GM12878 (cell line): ENCODE data around the gene MTMR6. TPM values are rescaled to one million over a fixed set of nuclear protein-coding genes. Genes with fewer than 3 reads are reported as not detected.
A peak's percentile ranks its signal among the peaks of the same experiment; 100 is the strongest.

Experiments
- ATAC-seq: fragments of 200-7000 bp; cut with Tn5 transposase; 3 replicates; pipeline ENCODE4 v1.9.1; 2020; ENCODE audit warnings: mild to moderate bottlenecking, moderate library complexity
- BruUV-seq: library from RNA; stranded (reverse); fragments of 400-500 nt; replicated peaks from 2 replicates; lab custom pipeline; 2021; lab: Mats Ljungman, UMichigan
- CTCF ChIA-PET: fragments of 300-600 bp; sonication (Branson Sonifier 250); formaldehyde crosslinking; extraction: SDS; loops from one replicate; lab custom pipeline; 2021; ENCODE audit warnings: inconsistent platforms; lab: Yijun Ruan, JAX
- POLR2A ChIA-PET: fragments of 350-600 bp; formaldehyde crosslinking; extraction: SDS; loops from one replicate; lab custom pipeline; 2021; ENCODE audit warnings: inconsistent platforms; lab: Charles Lee
- RAD21 ChIA-PET: fragments of 300-600 bp; sonication (Branson Sonifier 250); formaldehyde crosslinking; loops from one replicate; lab custom pipeline; 2023; ENCODE audit warnings: antibody characterized with exemption; ENCODE audit not compliant: unreplicated experiment; lab: Charles Lee
- SMC1A ChIA-PET: fragments of 300-600 bp; sonication (Branson Sonifier 250); formaldehyde crosslinking; loops from one replicate; lab custom pipeline; 2023; ENCODE audit not compliant: unreplicated experiment, uncharacterized antibody; lab: Charles Lee
- DNase-seq: peaks from one replicate; pipeline ENCODE4 v3.0.0-alpha.2; 2011; ENCODE audit warnings: low read depth, low spot score
- FAIRE-seq: peaks from 3 replicates; lab custom pipeline; 2011; peaks lifted over from hg19 to GRCh38; lab: Jason Lieb, UNC
- H2AFZ ChIP-seq: 2 replicates; pipeline ENCODE4 v1.6.0; 2011; ENCODE audit warnings: low read depth, low read length, control low read depth; ENCODE audit not compliant: control insufficient read depth
- H3K27ac ChIP-seq: 2 replicates; pipeline ENCODE4 v1.5.1; 2011; ENCODE audit warnings: control low read depth; ENCODE audit not compliant: control insufficient read depth, insufficient read depth
- H3K27me3 ChIP-seq, 2 experiments: replicated peaks in 1 of 2; 2 replicates each; pipeline versions ENCODE4 v1.6.0 to v1.6.1; 2011; ENCODE audit warnings: low read length in 1 of 2; ENCODE audit not compliant: control insufficient read depth in 2 of 2, insufficient read depth in 2 of 2
- H3K36me3 ChIP-seq, 2 experiments: 2 replicates each; pipeline ENCODE4 v1.5.1; 2011; ENCODE audit warnings: low read length in 1 of 2; ENCODE audit not compliant: control insufficient read depth in 2 of 2, insufficient read depth in 2 of 2
- H3K4me1 ChIP-seq: 2 replicates; pipeline ENCODE4 v1.6.1; 2011; ENCODE audit warnings: mild to moderate bottlenecking, low read length, moderate library complexity, mixed read lengths; ENCODE audit not compliant: control insufficient read depth, insufficient read depth
- H3K4me2 ChIP-seq: 2 replicates; pipeline ENCODE4 v1.6.0; 2011; ENCODE audit warnings: control low read depth; ENCODE audit not compliant: control insufficient read depth, insufficient read depth
- H3K4me3 ChIP-seq: fragments of 200-600 bp; sonication (generic); 2 replicates; pipeline ENCODE4 v1.5.1; 2016
- H3K79me2 ChIP-seq: 2 replicates; pipeline ENCODE4 v1.6.0; 2011; ENCODE audit warnings: low read length; ENCODE audit not compliant: control insufficient read depth, insufficient read depth
- H3K9ac ChIP-seq: 2 replicates; pipeline ENCODE4 v1.8.0; 2011; ENCODE audit warnings: low read length, control low read depth, mixed read lengths; ENCODE audit not compliant: control insufficient read depth, insufficient read depth
- H3K9me3 ChIP-seq: replicated peaks from 3 replicates; pipeline ENCODE4 v1.5.1; 2011; ENCODE audit warnings: mild to moderate bottlenecking, low read length; ENCODE audit not compliant: control insufficient read depth, insufficient read depth
- H4K20me1 ChIP-seq: 2 replicates; pipeline ENCODE4 v1.6.0; 2011; ENCODE audit not compliant: control insufficient read depth, insufficient read depth
- CHD2 ChIP-seq: IDR thresholded peaks from 2 replicates; pipeline ENCODE4 v1.6.1; 2011; ENCODE audit warnings: low read depth, low read length, improper control_type of control experiment, borderline replicate concordance
- E2F8 ChIP-seq: fragments of 450-650 bp; IDR thresholded peaks from 2 replicates; pipeline ENCODE4 v1.6.1; 2018; ENCODE audit warnings: mild to moderate bottlenecking, low read depth, moderate library complexity; ENCODE audit not compliant: partially characterized antibody
- KDM1A ChIP-seq: fragments of 200-600 bp; sonication (generic); IDR thresholded peaks from 2 replicates; pipeline ENCODE4 v1.6.1; 2016; ENCODE audit warnings: borderline replicate concordance
- NFIC ChIP-seq: IDR thresholded peaks from 2 replicates; pipeline ENCODE4 v1.6.1; 2012; ENCODE audit warnings: low read depth, mild to moderate bottlenecking, inconsistent platforms, low read length, moderate library complexity
- RAD51 ChIP-seq: fragments of 450-650 bp; IDR thresholded peaks from 2 replicates; pipeline ENCODE4 v1.6.1; 2016; ENCODE audit warnings: moderate library complexity, mild to moderate bottlenecking, inconsistent platforms
- RELA ChIP-seq: fragments of 450-650 bp; IDR thresholded peaks from 2 replicates; pipeline ENCODE4 v1.8.0; 2014; ENCODE audit warnings: borderline replicate concordance; ENCODE audit not compliant: partially characterized antibody
- RELB ChIP-seq: fragments of 450-650 bp; IDR thresholded peaks from 2 replicates; pipeline ENCODE4 v1.6.1; 2017; ENCODE audit warnings: low read depth, mild to moderate bottlenecking, moderate library complexity
- RFX5 ChIP-seq: IDR thresholded peaks from 2 replicates; pipeline ENCODE4 v1.6.1; 2011; ENCODE audit warnings: low read depth, low read length, improper control_type of control experiment
- RUNX3 ChIP-seq: IDR thresholded peaks from 2 replicates; pipeline ENCODE4 v1.6.1; 2012; ENCODE audit warnings: low read length, inconsistent platforms
- SMARCA5 ChIP-seq: fragments of 450-650 bp; IDR thresholded peaks from 2 replicates; pipeline ENCODE4 v1.6.1; 2017; ENCODE audit warnings: mild to moderate bottlenecking
- WGBS: methylation state at CpG from one replicate; pipeline ENCODE4 v1.1.6; 2016; ENCODE audit warnings: low lambda C conversion rate; ENCODE audit not compliant: insufficient replicate concordance, insufficient coverage; ENCODE audit errors: missing lambda C conversion rate; 5-methylcytosine and 5-hydroxymethylcytosine counted together
- in situ Hi-C: fragments of 300-500 bp; cut with MboI; formaldehyde crosslinking; loops from 9 replicates; pipeline ENCODE4 v1.14.3; 2018; ENCODE audit warnings: mixed read lengths
- intact Hi-C: fragments of 100-400 bp; cut with micrococcal nuclease; formaldehyde crosslinking; loops from one replicate; pipeline ENCODE4 v1.14.2; 2022; ENCODE audit not compliant: unreplicated experiment
- polyA plus RNA-seq, 11 experiments: library from polyadenylated mRNA; depleted of rRNA in 4 of 11; unstranded in 6 of 11; stranded (reverse) in 5 of 11; fragments of >200 nt; fragmentation: Nextera tagmentation in 4 of 11; fragmentation: Illumina TruSeq in 1 of 11; extraction: Ambion mirVana in 4 of 11; extraction: Trizol in 1 of 11; gene quantifications; 1 replicate in 1 of 11; 2 replicates in 10 of 11; pipeline versions ENCODE4 v1.2.1 to v1.2.3, GENCODE V29; 2011 to 2016; ENCODE audit warnings: inconsistent platforms in 2 of 11, missing spikeins in 2 of 11, low read depth in 1 of 11
- total RNA-seq, 4 experiments: library from RNA; depleted of rRNA in 3 of 4; stranded (reverse); fragments of >200 nt in 3 of 4; fragmentation: Illumina TruSeq in 1 of 4; extraction: Trizol in 1 of 4; gene quantifications; 2 replicates each; pipeline versions ENCODE4 v1.2.1 to v1.2.3, GENCODE V29; 2013 to 2021

The MTMR6 gene
- total and polyA plus RNA-seq, 10 of the 15 experiments (the other 5 are each of a cell fraction or from before 2014, with no cell fraction given) = 9.8 to 24.2 (median 16.0) TPM

GRCh38 chr13:25302121-25302520 is 14.8 kb upstream of the MTMR6 start:
- H2AFZ ChIP-seq = no peak overlapping the region
- H3K9ac ChIP-seq = peak overlapping the region; percentile 93
- RAD21 ChIA-PET = no interaction called here
- H3K4me3 ChIP-seq = peak overlapping the region; percentile 91
- POLR2A ChIA-PET = interaction anchor here (0.7 to 1.6 kb wide), 4 partner anchors 15 to 121 kb away, joined by 3 to 5 read pairs (median 3); partner anchors contain the start of gene MTMR6
- FAIRE-seq (no peak), DNase-seq (no peak), ATAC-seq (no peak)
- peaks cover 0 to 9% of the 10 kb centered on the region in 2 experiments; a peak in 2 of 4 replicates for H3K36me3 ChIP-seq
- under 1% methylated on average over 7 of the region's 7 CpGs for WGBS
- SMC1A ChIA-PET = interaction anchor here (1.9 kb wide), 1 partner anchor 22 kb away, joined by 4 read pairs; no protein-coding TSS in a partner anchor
- H3K4me1 ChIP-seq = no peaks in the 10 kb centered on the region
- H3K27ac ChIP-seq = peak overlapping the region; percentile 78
- TF ChIP-seq SMARCA5 (no peak), RUNX3 (peak; percentile 31; the same call in 1 of the 2 replicates), KDM1A (no peak)
- TF ChIP-seq, all 136 proteins: peak for 1
- Histone ChIP-seq H3K9me3 (no peaks in the 10 kb centered on the region; the same call in 2 of the 3 replicates), H4K20me1 (no peaks in the 10 kb centered on the region), H3K79me2 (peaks cover 51% of the 10 kb centered on the region), H3K4me2 (peak overlapping the region; percentile 89), H3K27me3 (no peaks in the 10 kb centered on the region)
- CTCF ChIA-PET = interaction anchor here (1.3 to 4.2 kb wide), 3 partner anchors 15 to 188 kb away, joined by 3 to 14 read pairs (median 4); partner anchors contain the start of gene MTMR6
- intact Hi-C loops (no loop called here), in situ Hi-C loops (no loop called here)
- TSS peak; percentile 71 for BruUV-seq

GRCh38 chr13:25301347-25302113 is 14.2 kb upstream of the MTMR6 start, which contains the start of gene NUP58:
NUP58 (plus strand) TSS chr13:25301625; CDS start chr13:25301774, 149 bp downstream.
- H3K4me3 ChIP-seq = peak within 1 kb of the TSS; percentile 91
- peak; percentile 99 for ATAC-seq
- CTCF ChIA-PET = interaction anchor here (1.3 to 4.2 kb wide), 3 partner anchors 15 to 187 kb away, joined by 3 to 14 read pairs (median 4); partner anchors contain the start of gene MTMR6
- no peaks in the 10 kb centered on the region for H4K20me1 ChIP-seq
- peak within 1 kb of the TSS; percentile 78 for H3K27ac ChIP-seq
- H3K27me3 ChIP-seq = no peaks in the 10 kb centered on the region
- in situ Hi-C loops = no loop called here
- no TSS peak for BruUV-seq
- RAD21 ChIA-PET = no interaction called here
- H3K36me3 ChIP-seq = peaks cover 0 to 8% of the 10 kb centered on the region in 2 experiments; a peak in 2 of 4 replicates
- POLR2A ChIA-PET = interaction anchor here (0.7 to 0.9 kb wide), 2 partner anchors 16 to 121 kb away, joined by 3 read pairs; no protein-coding TSS in a partner anchor
- DNase-seq = peak; percentile 83
- peak within 1 kb of the TSS; percentile 93 for H3K9ac ChIP-seq
- no peaks in the 10 kb centered on the region for H3K4me1 ChIP-seq
- peaks cover 45% of the 10 kb centered on the region for H3K79me2 ChIP-seq
- SMC1A ChIA-PET = interaction anchor here (0.6 to 1.9 kb wide), 2 partner anchors 10 to 23 kb away, joined by 4 read pairs; no protein-coding TSS in a partner anchor
- peak within 1 kb of the TSS; percentile 64 for H2AFZ ChIP-seq
- under 1% methylated on average over 64 of the region's 64 CpGs for WGBS
- no peaks in the 10 kb centered on the region; the same call in 2 of the 3 replicates for H3K9me3 ChIP-seq
- FAIRE-seq = peak; percentile 99
- peak within 1 kb of the TSS; percentile 89 for H3K4me2 ChIP-seq
- intact Hi-C loops = loop anchor here (2.0 kb wide), 1 partner anchor 15 kb away; the partner anchor contains the start of gene MTMR6
- peak; percentile 93 for TF ChIP-seq RELB
- TF ChIP-seq CHD2 = peak; percentile 83; the same call in 1 of the 2 replicates
- no peak; the same call in 1 of the 2 replicates for TF ChIP-seq RFX5
- TF ChIP-seq RAD51 = no peak
- peak; percentile 56 for TF ChIP-seq E2F8
- no peak for TF ChIP-seq NFIC
- TF ChIP-seq RELA = peak; percentile 80
